GM12878 (cell line): ENCODE measurements around the gene NKTR. TPM values are rescaled to one million over a fixed set of nuclear protein-coding genes. Genes with fewer than 3 reads are reported as not detected.

Experiments used
- ATAC-seq: fragments of 200-7000 bp; cut with Tn5 transposase; 3 replicates; pipeline ENCODE4 v1.9.1; 2020; ENCODE audit warnings: mild to moderate bottlenecking, moderate library complexity
- BruUV-seq: library from RNA; stranded (reverse); fragments of 400-500 nt; replicated peaks from 2 replicates; lab custom pipeline; 2021; lab: Mats Ljungman, UMichigan
- CTCF ChIA-PET: fragments of 300-600 bp; sonication (Branson Sonifier 250); formaldehyde crosslinking; extraction: SDS; loops from one replicate; lab custom pipeline; 2021; ENCODE audit warnings: inconsistent platforms; lab: Yijun Ruan, JAX
- POLR2A ChIA-PET: fragments of 350-600 bp; formaldehyde crosslinking; extraction: SDS; loops from one replicate; lab custom pipeline; 2021; ENCODE audit warnings: inconsistent platforms; lab: Charles Lee
- RAD21 ChIA-PET: fragments of 300-600 bp; sonication (Branson Sonifier 250); formaldehyde crosslinking; loops from one replicate; lab custom pipeline; 2023; ENCODE audit warnings: antibody characterized with exemption; ENCODE audit not compliant: unreplicated experiment; lab: Charles Lee
- SMC1A ChIA-PET: fragments of 300-600 bp; sonication (Branson Sonifier 250); formaldehyde crosslinking; loops from one replicate; lab custom pipeline; 2023; ENCODE audit not compliant: unreplicated experiment, uncharacterized antibody; lab: Charles Lee
- DNase-seq: peaks from one replicate; pipeline ENCODE4 v3.0.0-alpha.2; 2011; ENCODE audit warnings: low read depth, low spot score
- FAIRE-seq: peaks from 3 replicates; lab custom pipeline; 2011; peaks lifted over from hg19 to GRCh38; lab: Jason Lieb, UNC
- H2AFZ ChIP-seq: 2 replicates; pipeline ENCODE4 v1.6.0; 2011; ENCODE audit warnings: low read depth, low read length, control low read depth; ENCODE audit not compliant: control insufficient read depth
- H3K27ac ChIP-seq: 2 replicates; pipeline ENCODE4 v1.5.1; 2011; ENCODE audit warnings: control low read depth; ENCODE audit not compliant: control insufficient read depth, insufficient read depth
- H3K27me3 ChIP-seq, 2 experiments: replicated peaks in 1 of 2; 2 replicates each; pipeline versions ENCODE4 v1.6.0 to v1.6.1; 2011; ENCODE audit warnings: low read length in 1 of 2; ENCODE audit not compliant: control insufficient read depth in 2 of 2, insufficient read depth in 2 of 2
- H3K36me3 ChIP-seq, 2 experiments: 2 replicates each; pipeline ENCODE4 v1.5.1; 2011; ENCODE audit warnings: low read length in 1 of 2; ENCODE audit not compliant: control insufficient read depth in 2 of 2, insufficient read depth in 2 of 2
- H3K4me1 ChIP-seq: 2 replicates; pipeline ENCODE4 v1.6.1; 2011; ENCODE audit warnings: mild to moderate bottlenecking, low read length, moderate library complexity, mixed read lengths; ENCODE audit not compliant: control insufficient read depth, insufficient read depth
- H3K4me2 ChIP-seq: 2 replicates; pipeline ENCODE4 v1.6.0; 2011; ENCODE audit warnings: control low read depth; ENCODE audit not compliant: control insufficient read depth, insufficient read depth
- H3K4me3 ChIP-seq: fragments of 200-600 bp; sonication (generic); 2 replicates; pipeline ENCODE4 v1.5.1; 2016
- H3K79me2 ChIP-seq: 2 replicates; pipeline ENCODE4 v1.6.0; 2011; ENCODE audit warnings: low read length; ENCODE audit not compliant: control insufficient read depth, insufficient read depth
- H3K9ac ChIP-seq: 2 replicates; pipeline ENCODE4 v1.8.0; 2011; ENCODE audit warnings: low read length, control low read depth, mixed read lengths; ENCODE audit not compliant: control insufficient read depth, insufficient read depth
- H3K9me3 ChIP-seq: replicated peaks from 3 replicates; pipeline ENCODE4 v1.5.1; 2011; ENCODE audit warnings: mild to moderate bottlenecking, low read length; ENCODE audit not compliant: control insufficient read depth, insufficient read depth
- H4K20me1 ChIP-seq: 2 replicates; pipeline ENCODE4 v1.6.0; 2011; ENCODE audit not compliant: control insufficient read depth, insufficient read depth
- BCL3 ChIP-seq: IDR thresholded peaks from 2 replicates; pipeline ENCODE4 v1.6.1; 2011; ENCODE audit warnings: borderline replicate concordance, low read depth, mild to moderate bottlenecking, moderate library complexity, low read length; ENCODE audit not compliant: insufficient read depth, poor library complexity, severe bottlenecking
- CBX5 ChIP-seq: sonication (generic); IDR thresholded peaks from 2 replicates; pipeline ENCODE4 v1.6.1; 2016; ENCODE audit warnings: low read depth, moderate library complexity, mild to moderate bottlenecking, inconsistent platforms
- CHD2 ChIP-seq: IDR thresholded peaks from 2 replicates; pipeline ENCODE4 v1.6.1; 2011; ENCODE audit warnings: low read depth, low read length, improper control_type of control experiment, borderline replicate concordance
- DPF2 ChIP-seq: fragments of 450-650 bp; IDR thresholded peaks from 2 replicates; pipeline ENCODE4 v1.6.1; 2017; ENCODE audit warnings: mild to moderate bottlenecking
- EP300 ChIP-seq, 2 experiments: fragments of 150-350 bp in 1 of 2; IDR thresholded peaks; 2 replicates each; pipeline ENCODE4 v1.6.1; 2011 to 2012; ENCODE audit warnings: low read depth in 2 of 2, low read length in 2 of 2, borderline replicate concordance in 1 of 2, improper control_type of control experiment in 1 of 2, inconsistent platforms in 1 of 2; ENCODE audit not compliant: control insufficient read depth in 1 of 2
- HDAC2 ChIP-seq: fragments of 200-600 bp; sonication (generic); IDR thresholded peaks from 2 replicates; pipeline ENCODE4 v1.6.1; 2017
- RB1 ChIP-seq: fragments of 450-650 bp; formaldehyde crosslinking; IDR thresholded peaks from 2 replicates; pipeline ENCODE4 v1.6.1; 2017; ENCODE audit warnings: mild to moderate bottlenecking, borderline replicate concordance
- RCOR1 ChIP-seq: conservative IDR thresholded peaks from 2 replicates; pipeline ENCODE4 v1.6.1; 2012; ENCODE audit warnings: low read depth, low read length, improper control_type of control experiment
- YBX1 ChIP-seq: fragments of 450-650 bp; IDR thresholded peaks from 2 replicates; pipeline ENCODE4 v1.6.1; 2016; ENCODE audit warnings: antibody characterized with exemption
- ZBED1 ChIP-seq: IDR thresholded peaks from 2 replicates; pipeline ENCODE4 v1.6.1; 2016; ENCODE audit warnings: borderline replicate concordance
- ZSCAN29 ChIP-seq: fragments of 450-650 bp; IDR thresholded peaks from 2 replicates; pipeline ENCODE4 v1.6.1; 2017; ENCODE audit warnings: mild to moderate bottlenecking, moderate library complexity
- WGBS: methylation state at CpG from one replicate; pipeline ENCODE4 v1.1.6; 2016; ENCODE audit warnings: low lambda C conversion rate; ENCODE audit not compliant: insufficient replicate concordance, insufficient coverage; ENCODE audit errors: missing lambda C conversion rate; 5-methylcytosine and 5-hydroxymethylcytosine counted together
- in situ Hi-C: fragments of 300-500 bp; cut with MboI; formaldehyde crosslinking; loops from 9 replicates; pipeline ENCODE4 v1.14.3; 2018; ENCODE audit warnings: mixed read lengths
- intact Hi-C: fragments of 100-400 bp; cut with micrococcal nuclease; formaldehyde crosslinking; loops from one replicate; pipeline ENCODE4 v1.14.2; 2022; ENCODE audit not compliant: unreplicated experiment
- polyA plus RNA-seq, 11 experiments: library from polyadenylated mRNA; depleted of rRNA in 4 of 11; unstranded in 6 of 11; stranded (reverse) in 5 of 11; fragments of >200 nt; fragmentation: Nextera tagmentation in 4 of 11; fragmentation: Illumina TruSeq in 1 of 11; extraction: Ambion mirVana in 4 of 11; extraction: Trizol in 1 of 11; gene quantifications; 1 replicate in 1 of 11; 2 replicates in 10 of 11; pipeline versions ENCODE4 v1.2.1 to v1.2.3, GENCODE V29; 2011 to 2016; ENCODE audit warnings: inconsistent platforms in 2 of 11, missing spikeins in 2 of 11, low read depth in 1 of 11
- total RNA-seq, 4 experiments: library from RNA; depleted of rRNA in 3 of 4; stranded (reverse); fragments of >200 nt in 3 of 4; fragmentation: Illumina TruSeq in 1 of 4; extraction: Trizol in 1 of 4; gene quantifications; 2 replicates each; pipeline versions ENCODE4 v1.2.1 to v1.2.3, GENCODE V29; 2013 to 2021
- TF ChIP-seq, protein P1 (sequence below): IDR thresholded peaks from 2 replicates; pipeline ENCODE4 v1.6.1; 2012; ENCODE audit warnings: low read depth, low read length, improper control_type of control experiment
- TF ChIP-seq, protein P2 (sequence below): fragments of 450-650 bp; formaldehyde crosslinking; IDR thresholded peaks from 2 replicates; pipeline ENCODE4 v1.4.0; 2020; ENCODE audit warnings: mild to moderate bottlenecking, moderate library complexity

Gene NKTR
- total and polyA plus RNA-seq, 10 of the 15 experiments (the other 5 are each of a cell fraction or from before 2014, with no cell fraction given): 15.3 to 91.9 (median 55.3) TPM

- ATAC-seq: no peak
- no peaks in the 10 kb centered on the region for H3K79me2 ChIP-seq
- CTCF ChIA-PET: no interaction called here
- intact Hi-C loops: no loop called here
- no peaks in the 10 kb centered on the region for H3K4me1 ChIP-seq
- TF ChIP-seq ZSCAN29 (no peak), YBX1 (no peak), BCL3 (no peak)
- 7% methylated on average over 3 of the region's 3 CpGs for WGBS
- no peaks in the 10 kb centered on the region; the same call in 1 of the 3 replicates for H3K9me3 ChIP-seq
- no peak for FAIRE-seq
- POLR2A ChIA-PET: interaction anchor here (0.5 kb wide), 1 partner anchor 111 kb away, joined by 3 read pairs; no protein-coding TSS in a partner anchor
- RAD21 ChIA-PET: no interaction called here
- H3K4me2 ChIP-seq: no peak overlapping the region
- SMC1A ChIA-PET: no interaction called here
- H3K9ac ChIP-seq: no peak overlapping the region
- no TSS peak for BruUV-seq
- no peak overlapping the region for H2AFZ ChIP-seq
- H3K36me3 ChIP-seq: no peaks in the 10 kb centered on the region
- H3K27me3 ChIP-seq: no peaks in the 10 kb centered on the region
- H3K4me3 ChIP-seq: no peak overlapping the region
- H3K27ac ChIP-seq: no peak overlapping the region
- in situ Hi-C loops: no loop called here
- DNase-seq: no peak
- no peaks in the 10 kb centered on the region for H4K20me1 ChIP-seq
Observed at GRCh38 chr3:42674146-42674545, 73.7 kb downstream of the NKTR start.

DNA sequence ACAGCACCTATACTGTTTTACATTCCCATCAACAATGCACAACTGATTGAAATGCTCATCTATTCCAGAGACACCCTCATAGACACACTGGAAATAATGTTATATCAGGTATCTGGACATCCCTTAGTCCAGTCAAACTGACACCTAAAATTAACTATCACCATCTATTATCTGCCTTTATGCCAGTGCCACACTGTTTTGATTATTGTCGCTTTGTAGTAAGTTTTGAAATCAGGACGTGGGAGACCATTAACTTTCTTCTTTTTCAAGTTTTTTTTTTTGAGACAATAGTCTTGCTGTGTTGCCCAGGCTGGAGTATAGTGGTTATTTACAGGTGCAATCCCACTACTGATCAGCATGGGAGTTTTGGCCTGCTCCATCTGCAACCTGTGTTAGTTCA lies 75.4 kb downstream of the NKTR start:
- no peak overlapping the region for H3K4me3 ChIP-seq
- no peak for TF ChIP-seq ZBED1
- TF ChIP-seq RB1: no peak
- no peak for TF ChIP-seq DPF2
- no peak for TF ChIP-seq RCOR1
- TF ChIP-seq CHD2: no peak
- no peak for TF ChIP-seq CBX5
- no peak for TF ChIP-seq HDAC2
- TF ChIP-seq, protein P1, sequence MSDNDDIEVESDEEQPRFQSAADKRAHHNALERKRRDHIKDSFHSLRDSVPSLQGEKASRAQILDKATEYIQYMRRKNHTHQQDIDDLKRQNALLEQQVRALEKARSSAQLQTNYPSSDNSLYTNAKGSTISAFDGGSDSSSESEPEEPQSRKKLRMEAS: no peak
- no peak for TF ChIP-seq EP300 (IDR thresholded peaks at IDR 0.05; ENCODE audit: borderline replicate concordance in 1 of 2, control insufficient read depth in 1 of 2, low read depth in 2 of 2, low read length in 2 of 2)
- TF ChIP-seq, protein P2, sequence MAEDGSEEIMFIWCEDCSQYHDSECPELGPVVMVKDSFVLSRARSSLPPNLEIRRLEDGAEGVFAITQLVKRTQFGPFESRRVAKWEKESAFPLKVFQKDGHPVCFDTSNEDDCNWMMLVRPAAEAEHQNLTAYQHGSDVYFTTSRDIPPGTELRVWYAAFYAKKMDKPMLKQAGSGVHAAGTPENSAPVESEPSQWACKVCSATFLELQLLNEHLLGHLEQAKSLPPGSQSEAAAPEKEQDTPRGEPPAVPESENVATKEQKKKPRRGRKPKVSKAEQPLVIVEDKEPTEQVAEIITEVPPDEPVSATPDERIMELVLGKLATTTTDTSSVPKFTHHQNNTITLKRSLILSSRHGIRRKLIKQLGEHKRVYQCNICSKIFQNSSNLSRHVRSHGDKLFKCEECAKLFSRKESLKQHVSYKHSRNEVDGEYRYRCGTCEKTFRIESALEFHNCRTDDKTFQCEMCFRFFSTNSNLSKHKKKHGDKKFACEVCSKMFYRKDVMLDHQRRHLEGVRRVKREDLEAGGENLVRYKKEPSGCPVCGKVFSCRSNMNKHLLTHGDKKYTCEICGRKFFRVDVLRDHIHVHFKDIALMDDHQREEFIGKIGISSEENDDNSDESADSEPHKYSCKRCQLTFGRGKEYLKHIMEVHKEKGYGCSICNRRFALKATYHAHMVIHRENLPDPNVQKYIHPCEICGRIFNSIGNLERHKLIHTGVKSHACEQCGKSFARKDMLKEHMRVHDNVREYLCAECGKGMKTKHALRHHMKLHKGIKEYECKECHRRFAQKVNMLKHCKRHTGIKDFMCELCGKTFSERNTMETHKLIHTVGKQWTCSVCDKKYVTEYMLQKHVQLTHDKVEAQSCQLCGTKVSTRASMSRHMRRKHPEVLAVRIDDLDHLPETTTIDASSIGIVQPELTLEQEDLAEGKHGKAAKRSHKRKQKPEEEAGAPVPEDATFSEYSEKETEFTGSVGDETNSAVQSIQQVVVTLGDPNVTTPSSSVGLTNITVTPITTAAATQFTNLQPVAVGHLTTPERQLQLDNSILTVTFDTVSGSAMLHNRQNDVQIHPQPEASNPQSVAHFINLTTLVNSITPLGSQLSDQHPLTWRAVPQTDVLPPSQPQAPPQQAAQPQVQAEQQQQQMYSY (CRISPR knock-in tag): no peak
- ChIA-PET RAD21 (no interaction called here), SMC1A (no interaction called here), POLR2A (no interaction called here), CTCF (no interaction called here)
- H3K27me3 ChIP-seq: no peaks in the 10 kb centered on the region
- H3K4me2 ChIP-seq: no peak overlapping the region
- H3K27ac ChIP-seq: no peak overlapping the region
- H3K9ac ChIP-seq: no peak overlapping the region
- ATAC-seq (no peak), DNase-seq (no peak), FAIRE-seq (no peak)
- BruUV-seq: no TSS peak
- in situ Hi-C loops (no loop called here), intact Hi-C loops (no loop called here)
- H3K4me1 ChIP-seq: no peaks in the 10 kb centered on the region
- H3K36me3 ChIP-seq: no peaks in the 10 kb centered on the region
- no peaks in the 10 kb centered on the region for H3K79me2 ChIP-seq
- H3K9me3 ChIP-seq: no peaks in the 10 kb centered on the region; the same call in 1 of the 3 replicates
- H4K20me1 ChIP-seq: no peaks in the 10 kb centered on the region
- 53% methylated on average over 2 of the region's 2 CpGs for WGBS
- H2AFZ ChIP-seq: no peak overlapping the region
